ENCODE results near the gene ST6GALNAC4.

ST6GALNAC4 gene

DNA sequence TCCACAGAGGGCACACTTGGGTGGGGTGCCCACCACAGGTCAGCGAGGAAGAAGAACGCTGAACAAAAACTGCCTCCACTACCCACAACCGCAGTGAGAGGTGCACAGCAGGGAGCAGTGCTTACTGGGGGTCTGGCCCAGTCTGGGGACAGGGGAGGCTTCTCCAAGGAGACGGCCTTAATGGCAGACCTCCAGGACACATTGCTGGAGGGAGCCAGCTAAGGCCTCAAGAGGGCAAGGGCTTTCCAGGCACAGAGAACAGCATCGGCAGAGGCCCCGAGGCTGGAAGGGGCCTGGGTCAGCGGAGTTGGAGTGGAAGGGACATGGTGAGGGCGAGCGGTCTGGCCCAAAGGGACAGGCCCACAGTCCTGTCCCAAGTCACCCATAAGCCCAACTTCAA lies 29.1 kb upstream of the ST6GALNAC4 start:
- no peak for DNase-seq

GRCh38 chr9:127945338-127945737 lies 28.5 kb upstream of the ST6GALNAC4 start:
- DNase-seq = no peak

DNA sequence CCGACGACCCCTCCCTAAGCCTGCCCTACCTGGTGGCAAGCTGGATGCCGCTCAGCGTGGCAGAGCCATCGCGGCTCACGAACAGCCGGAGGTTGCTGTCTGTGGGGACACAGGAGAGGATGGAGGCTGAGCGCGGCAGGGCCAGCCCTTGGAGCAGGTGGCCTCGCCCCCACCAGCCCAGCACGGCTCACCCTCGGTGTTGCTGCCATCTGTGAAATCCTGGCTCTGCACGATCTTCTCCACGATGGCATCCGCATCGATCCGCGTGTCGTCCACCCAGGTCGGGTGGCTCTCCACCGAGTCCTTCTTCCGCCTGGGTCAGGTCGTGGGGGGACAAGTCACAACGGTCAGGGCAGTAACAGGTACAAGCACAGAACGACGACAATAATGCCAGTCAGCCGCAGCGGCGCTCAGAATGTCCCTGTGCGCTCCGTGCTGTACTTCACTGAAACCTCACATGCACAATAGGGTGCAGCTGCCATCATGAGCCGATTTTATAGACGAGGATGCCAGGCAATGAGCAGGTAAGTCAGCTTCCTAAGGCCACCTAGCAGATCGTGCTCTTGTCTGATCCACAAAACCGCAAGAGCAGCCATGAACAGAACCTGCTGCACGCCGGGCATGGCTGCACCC lies 27.9 kb upstream of the ST6GALNAC4 start:
- DNase-seq = no peak

- DNase-seq = peak; percentile 81
These were observed 26.9 kb upstream of the ST6GALNAC4 start for GRCh38 chr9:127943731-127944144.

DNA sequence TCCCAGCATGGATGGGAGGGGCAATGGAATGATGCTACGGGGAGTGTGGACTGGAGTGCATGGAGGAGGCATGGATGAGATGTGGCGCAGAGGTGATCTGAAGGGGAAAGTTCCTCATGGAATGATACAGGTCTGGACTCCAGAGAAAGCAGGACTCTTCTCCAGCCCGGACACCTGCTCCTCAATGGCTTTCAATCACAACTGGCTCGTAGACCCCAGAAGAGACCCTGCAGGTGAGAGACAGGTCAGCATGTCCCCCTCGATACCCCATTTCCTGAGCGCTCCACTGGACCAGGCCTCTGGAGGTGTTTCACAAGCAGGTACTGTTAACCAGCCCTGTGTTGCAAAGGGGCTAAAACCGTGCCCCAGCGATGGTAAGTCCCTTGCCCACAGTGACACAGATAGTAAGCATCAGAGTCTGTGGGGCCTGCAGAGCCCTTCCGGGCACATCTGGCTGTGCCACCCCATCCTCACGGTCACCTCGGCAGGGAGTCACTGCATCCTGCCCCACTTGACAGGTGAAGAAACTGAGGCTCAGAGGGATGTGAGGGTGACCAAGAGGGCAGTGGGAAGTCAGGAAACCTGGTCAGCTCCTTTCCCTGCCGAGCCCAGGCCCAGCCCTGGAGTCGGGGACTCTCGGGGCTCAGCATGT lies 26.3 kb upstream of the ST6GALNAC4 start:
- no peak for DNase-seq

DNA sequence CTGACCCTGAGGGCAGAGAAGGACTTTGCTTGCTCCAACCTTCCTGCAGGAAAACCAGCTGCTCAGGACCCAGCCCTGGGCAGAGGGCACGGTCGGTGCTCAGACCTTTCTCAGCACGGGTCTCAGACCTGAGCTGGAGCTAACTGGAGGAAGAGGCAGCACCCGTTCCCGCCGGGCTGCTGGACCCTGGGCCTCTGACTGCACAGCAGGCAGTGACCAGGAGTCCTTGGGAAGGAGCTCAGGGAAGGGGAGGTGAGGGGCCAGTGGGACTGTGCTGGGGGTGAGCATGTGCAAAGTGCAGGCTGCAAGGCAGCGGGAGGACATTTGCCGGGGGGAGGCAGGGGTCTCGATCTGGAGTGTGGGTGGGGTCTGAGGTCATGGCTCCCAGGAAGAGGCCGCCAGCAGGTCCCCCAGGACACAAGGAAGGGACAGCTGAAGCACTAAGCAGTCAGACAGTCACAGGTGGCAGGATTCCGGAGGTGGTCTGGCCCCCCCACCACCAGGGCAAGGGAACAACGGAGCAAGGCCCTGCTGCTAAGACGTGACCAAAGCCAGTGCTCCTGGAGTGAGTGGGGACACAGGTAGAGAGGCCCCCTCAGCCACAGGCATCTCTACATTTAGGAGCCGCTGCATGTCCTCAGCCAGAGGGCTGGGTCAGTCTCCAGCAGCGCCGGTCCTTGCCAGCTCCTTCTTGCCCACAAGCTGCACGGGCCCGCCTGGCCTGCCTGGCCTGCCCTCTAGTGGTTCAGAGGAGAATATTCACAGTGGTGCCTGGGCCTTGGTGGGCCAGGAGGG lies 25.6 kb upstream of the ST6GALNAC4 start:
- DNase-seq = no peak

DNA sequence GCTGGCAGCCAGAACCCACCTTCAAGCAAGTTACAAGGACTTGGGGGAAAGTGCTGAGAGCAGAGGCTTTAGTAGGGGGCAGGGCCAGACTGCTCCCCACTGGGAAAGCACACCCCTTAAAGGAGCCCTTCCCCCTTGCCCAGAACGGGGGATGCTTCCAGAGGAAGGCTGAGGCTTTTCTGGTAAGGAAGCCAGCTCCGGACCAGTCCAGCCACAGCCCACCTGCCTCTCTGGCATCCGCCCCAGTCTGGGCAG lies 25.0 kb upstream of the ST6GALNAC4 start:
- DNase-seq = no peak

GRCh38 chr9:127941062-127941960 lies 24.5 kb upstream of the ST6GALNAC4 start:
- DNase-seq = no peak

GRCh38 chr9:127940593-127940992 lies 23.8 kb upstream of the ST6GALNAC4 start:
- DNase-seq = no peak

GRCh38 chr9:127938298-127938690 lies 21.5 kb upstream of the ST6GALNAC4 start:
- no peak for DNase-seq

DNA sequence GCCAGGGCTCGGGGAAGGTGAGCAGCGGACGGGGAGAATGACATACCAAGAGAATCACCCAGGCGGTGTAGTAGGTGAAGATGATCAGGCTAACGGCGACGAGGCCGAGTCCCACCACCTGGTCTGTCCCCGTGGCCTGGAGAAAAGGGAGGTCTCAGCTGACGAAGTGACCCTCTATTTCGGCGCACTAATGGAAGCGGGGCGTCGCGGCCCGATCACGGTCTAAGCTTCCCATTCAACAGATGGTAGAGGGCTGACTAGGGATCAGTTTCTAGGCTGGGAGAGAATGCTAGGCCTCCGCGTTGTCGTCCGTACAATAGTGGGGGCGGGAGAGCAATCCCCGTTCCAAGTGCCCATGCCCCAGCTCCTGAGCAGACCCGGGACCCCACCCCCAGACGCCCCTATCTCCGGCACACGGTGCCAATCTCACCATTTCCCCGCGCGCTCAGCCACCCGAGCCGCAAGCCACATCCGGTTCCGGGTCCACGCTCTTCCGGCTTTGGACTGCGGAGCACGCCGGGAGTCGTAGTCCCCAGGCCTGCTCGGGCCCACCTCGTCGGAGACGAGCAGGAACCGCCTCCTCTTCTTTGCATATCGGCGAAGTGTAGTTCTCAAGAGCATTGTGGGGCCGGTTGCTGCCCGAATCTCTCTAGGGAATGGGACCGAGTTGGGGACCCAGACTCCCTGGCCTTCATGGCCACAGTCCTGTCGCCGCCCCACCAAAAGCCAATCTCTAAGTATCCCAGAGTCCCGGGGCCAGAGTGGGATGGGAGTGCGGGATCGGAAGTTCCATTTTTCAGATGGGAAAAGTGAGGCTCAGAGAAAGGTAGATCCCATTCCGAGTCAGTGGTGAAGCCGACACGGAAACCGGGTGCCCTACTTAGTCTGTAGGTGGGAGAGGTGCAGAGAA lies 20.8 kb upstream of the ST6GALNAC4 start, which contains the start of gene DPM2:
TSS of gene DPM2 (minus strand) at position 467 of the 910 bp plus-strand sequence. CDS start at position 433, 34 bp downstream.
- peak; percentile 49 for DNase-seq

GRCh38 chr9:127937056-127937387 lies 20.2 kb upstream of the ST6GALNAC4 start:
- no peak for DNase-seq

GRCh38 chr9:127936347-127936852 lies 19.6 kb upstream of the ST6GALNAC4 start:
- DNase-seq = no peak

GRCh38 chr9:127935765-127936221 lies 19.0 kb upstream of the ST6GALNAC4 start:
- DNase-seq = no peak

- DNase-seq = no peak
These were observed 18.1 kb upstream of the ST6GALNAC4 start for GRCh38 chr9:127934986-127935385.

- DNase-seq = no peak
These were observed 17.4 kb upstream of the ST6GALNAC4 start for GRCh38 chr9:127934248-127934647.

DNA sequence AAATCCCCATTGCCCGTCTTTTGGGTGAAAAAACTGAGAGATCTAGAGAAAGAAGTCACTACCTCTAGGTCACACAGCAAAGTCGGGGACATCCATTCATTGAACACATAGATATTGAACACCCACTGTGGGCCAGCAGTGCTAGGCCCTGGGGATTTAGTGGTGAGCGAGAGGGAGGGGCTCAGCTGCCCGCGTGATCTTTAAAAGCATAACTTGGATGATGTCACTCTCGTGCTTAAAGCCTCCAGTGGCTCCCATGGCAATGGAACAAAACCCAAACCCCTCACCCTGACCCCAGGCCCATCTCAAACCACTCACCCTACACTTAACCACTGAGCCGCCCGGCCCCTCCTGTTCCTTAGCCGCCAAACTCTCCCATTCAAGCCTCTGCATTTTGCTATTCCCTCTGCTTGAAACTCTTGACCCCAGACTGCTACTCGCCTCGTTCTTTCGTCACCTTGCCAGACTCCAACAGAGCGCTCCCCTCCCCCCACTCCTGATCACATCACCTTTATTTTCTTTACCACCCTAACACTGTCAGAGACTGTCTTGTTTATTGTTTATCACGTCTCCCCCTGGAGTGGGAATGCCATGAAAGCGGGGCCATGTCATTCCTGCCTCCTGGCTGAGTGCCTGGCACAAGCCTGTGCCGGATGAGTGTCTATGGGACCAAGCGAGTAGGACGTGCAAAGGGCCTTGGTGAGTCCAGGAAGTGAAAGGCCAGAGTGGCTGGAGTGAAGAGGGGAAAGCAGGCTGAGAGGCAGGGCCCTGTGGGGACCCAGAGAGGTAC lies 14.4 kb upstream of the ST6GALNAC4 start:
- DNase-seq = no peak

GRCh38 chr9:127930231-127931091 lies 13.6 kb upstream of the ST6GALNAC4 start, which contains the start of gene PIP5KL1:
Gene PIP5KL1, minus strand, starts transcription at chr9:127930777. Its CDS starts 25 bp downstream, at chr9:127930752.
- DNase-seq = no peak

GRCh38 chr9:127929625-127929979 lies 12.8 kb upstream of the ST6GALNAC4 start:
- no peak for DNase-seq

All from NCI-H1694 (cell line).